NOMO-1 treated with dmso at 0.1 percent for 144 hours (cell line): ENCODE results near the gene EPC2.
A peak's percentile ranks its signal among the peaks of the same experiment; 100 is the strongest.
"Not testable (repeated sequence)": the region's sequence is repeated elsewhere in the genome, so short reads cannot be mapped to it uniquely, and the experiment has no call there.

Source experiments
- DNase-seq: peaks from one replicate; lab custom pipeline; 2025; ENCODE audit not compliant: unreplicated experiment; lab: John Stamatoyannopoulos, UW

The EPC2 gene

DNA sequence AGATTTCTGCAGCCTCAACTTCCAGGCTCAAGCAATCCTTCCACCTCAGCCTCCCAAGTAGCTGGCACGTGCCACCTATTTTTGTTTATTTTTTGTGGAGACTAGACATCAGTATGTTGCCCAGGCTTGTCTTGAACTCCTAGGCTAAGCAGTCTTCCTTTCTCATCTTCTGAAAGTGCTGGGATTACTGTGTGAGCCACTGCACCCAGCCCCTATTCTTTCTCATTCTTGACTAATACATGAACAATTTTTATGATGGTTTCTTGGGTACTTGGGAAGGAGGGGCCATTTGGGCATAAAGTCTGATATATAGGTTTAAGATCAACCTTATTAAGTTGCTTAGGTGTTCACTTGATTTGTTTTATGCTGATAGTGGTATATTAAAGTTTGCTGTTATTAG is 26.2 kb downstream of the EPC2 start:
- no peak for DNase-seq

DNA sequence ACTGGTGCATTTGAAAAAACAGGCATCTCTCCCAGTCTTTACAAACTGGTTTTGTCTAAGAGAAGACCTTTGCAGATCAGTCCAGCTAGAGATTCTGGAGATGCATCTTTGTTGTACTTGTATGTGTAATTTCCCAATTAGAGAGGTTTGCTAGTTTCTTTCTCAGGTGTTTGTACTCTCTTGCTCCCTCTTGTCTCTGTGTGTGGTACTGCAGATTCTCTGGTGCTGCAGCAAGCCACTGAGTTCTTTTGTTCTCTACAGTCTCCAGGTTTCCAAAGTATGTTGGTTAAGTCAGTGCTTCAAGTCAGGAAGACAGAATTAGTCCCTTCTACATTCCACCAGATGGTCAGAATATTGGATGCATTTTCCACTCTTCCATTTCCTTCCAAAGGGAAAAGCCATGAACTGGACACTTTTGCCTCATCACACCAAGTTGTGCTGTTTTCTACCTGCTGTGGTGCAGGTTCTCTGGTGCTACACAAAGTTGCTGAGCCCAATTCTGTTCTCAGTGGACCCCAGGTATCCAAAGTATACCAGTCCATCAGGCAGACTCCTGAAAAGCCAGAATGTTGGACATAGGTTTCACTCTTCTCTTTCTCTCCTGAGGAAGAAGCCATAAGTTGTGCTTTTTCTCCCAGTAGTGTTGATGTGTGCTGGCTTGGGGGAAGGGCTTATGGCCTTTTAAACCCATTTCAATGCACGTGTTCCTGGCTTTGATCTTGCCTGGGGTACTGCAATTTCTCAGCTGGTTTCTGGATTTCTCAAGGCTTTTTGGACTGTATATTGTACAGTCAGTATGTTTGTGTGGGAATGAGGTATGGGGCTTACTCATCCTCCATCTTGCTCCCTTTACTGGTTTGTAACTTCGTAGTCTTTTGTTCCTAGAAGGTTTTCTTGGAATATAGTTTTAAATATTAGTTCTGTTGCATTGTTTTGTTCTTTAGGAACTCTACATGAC is 29.8 kb downstream of the EPC2 start:
- peak; percentile 6 for DNase-seq

DNA sequence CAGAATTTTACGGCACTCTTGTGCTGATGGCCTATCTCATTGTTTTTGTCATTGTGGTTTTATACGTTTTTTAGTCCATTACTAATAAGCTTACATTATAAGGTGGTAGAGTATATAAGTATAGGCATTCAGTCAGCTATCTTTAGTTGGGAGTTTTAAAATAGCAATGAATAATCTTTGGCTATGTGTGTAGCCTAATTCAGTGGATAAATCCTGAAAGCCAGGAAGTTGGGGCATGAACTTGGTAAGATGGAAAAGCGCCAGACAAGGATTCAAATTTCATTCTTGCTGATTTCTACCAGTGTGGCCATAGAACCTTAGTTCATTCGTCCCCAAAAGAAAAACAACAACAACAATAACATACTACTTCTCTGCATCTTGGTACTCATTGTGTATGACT is 31.2 kb downstream of the EPC2 start:
- DNase-seq, result no peak

DNA sequence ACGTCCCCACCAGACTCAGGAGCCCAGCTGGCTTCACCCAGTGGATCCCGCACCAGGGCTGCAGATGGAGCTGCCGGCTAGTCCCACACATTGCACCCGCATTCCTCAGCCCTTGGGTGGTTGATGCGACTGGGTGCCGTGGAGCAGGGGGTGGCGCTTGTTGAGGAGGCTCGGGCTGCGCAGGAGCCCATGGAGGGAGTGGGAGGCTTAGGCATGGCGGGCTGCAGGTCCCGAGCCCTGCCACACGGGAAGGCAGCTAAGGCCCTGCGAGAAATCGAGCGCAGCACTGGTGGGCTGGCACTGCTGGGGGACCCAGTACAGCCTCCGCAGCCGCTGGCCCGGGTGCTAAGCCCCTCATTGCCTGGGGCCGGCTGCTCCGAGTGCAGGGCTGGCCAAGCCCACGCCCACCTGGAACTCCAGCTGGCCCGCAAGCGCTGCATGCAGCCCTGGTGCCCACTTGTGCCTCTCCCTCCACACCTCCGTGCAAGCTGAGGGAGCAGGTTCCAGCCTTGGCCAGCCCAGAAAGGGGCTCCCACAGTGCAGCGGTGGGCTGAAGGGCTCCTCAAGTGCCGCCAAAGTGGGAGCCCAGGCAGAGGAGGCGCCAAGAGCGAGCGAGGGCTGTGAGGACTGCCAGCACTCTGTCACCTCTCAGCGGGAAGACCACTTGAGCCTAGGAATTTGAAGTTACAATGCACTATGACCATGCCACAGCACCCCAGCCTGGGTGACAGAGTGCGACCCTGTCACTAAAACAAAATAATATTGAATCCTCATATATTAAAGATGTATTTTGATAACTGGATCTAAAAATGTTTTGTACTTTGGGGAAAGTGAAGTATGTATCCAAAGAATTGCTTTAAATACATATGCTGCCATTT is 34.0 kb downstream of the EPC2 start:
- DNase-seq, result not testable (repeated sequence)

DNA sequence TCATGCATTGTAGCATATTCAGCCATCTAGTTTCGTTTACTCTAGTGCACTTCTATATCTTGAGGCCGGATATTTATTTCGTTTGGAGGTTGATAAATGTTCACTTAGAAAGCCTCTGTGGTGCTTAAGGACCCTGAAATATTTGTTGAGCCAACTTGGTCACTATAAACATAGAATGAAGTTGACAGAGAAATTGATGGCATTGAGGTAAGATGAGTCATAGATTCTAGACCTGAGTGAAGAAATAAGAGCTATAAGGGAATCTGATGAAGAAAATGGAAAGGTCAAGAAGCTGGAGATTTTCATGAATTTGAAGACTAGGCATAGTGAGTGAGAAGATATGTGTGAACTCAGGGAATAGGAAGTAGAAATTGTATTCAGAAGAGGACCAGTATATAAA is 35.9 kb downstream of the EPC2 start:
- DNase-seq, result no peak

DNA sequence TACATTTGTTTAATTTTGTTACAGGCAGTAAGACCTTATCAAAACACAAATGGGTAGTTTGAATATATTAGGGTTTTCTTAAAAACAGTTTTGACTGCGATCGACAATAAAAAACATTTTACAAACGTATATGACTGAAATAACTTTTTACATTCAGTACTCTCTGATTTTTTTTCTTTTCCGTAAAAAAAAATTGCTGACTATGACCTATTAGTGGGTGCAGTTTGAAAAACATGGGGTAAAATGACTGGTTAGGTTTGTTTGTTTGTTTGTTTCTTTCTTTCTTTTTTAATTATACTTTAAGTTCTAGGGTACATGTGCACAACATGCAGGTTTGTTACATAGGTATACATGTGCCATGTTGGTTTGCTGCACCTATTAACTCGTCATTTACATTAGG is 36.9 kb downstream of the EPC2 start:
- DNase-seq, result no peak

DNA sequence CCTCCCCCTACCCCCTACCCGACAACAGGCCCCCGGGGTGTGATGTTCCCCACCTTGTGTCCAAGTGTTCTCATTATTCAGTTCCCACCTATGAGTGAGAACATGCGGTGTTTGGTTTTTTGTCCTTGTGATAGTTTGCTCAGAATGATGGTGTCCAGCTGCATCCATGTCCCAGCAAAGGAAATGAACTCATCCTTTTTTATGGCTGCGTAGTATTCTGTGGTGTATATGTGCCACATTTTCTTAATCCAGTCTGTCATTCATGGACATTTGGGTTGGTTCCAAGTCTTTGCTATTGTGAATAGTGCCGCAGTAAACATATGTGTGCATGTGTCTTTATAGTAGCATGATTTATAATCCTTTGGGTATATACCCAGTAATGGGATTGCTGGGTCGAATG is 37.3 kb downstream of the EPC2 start:
- not testable (repeated sequence) for DNase-seq

DNA sequence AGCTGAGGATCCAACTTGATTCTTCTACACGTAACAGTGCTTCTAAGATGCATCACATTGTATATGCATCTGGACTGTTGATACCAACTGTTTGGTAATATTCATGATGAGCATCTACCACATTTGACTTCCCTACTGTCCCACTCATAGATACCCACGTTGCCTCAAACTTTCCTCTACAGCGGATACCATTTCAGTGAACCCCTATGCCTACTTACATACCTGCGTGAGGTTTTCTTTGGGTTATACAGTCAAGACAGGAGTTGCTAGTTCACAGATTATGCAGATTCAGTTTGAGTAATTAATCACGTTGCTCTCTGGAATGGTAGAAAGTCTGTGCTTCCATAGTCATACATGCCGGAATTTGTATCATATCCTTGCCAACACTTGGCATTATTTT is 40.0 kb downstream of the EPC2 start:
- no peak for DNase-seq

DNA sequence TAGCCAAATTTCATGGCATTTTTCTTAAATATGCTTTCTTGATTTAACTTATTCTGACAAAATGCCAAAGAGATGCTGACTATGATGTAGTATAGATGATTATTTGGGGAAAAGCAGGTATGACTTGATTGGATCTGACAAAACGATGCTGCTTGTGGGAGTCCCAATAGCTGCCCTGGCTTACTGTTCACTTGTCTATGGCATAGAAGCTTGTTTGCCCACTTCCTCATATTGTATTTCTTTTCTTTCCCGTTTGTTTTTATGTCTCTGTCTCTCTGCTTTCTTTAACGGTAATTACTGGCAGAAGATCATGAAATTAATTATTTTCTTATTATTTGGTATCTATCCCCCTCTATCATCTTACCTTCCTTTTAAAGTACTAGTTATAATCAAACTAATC is 43.0 kb downstream of the EPC2 start:
- no peak for DNase-seq

DNA sequence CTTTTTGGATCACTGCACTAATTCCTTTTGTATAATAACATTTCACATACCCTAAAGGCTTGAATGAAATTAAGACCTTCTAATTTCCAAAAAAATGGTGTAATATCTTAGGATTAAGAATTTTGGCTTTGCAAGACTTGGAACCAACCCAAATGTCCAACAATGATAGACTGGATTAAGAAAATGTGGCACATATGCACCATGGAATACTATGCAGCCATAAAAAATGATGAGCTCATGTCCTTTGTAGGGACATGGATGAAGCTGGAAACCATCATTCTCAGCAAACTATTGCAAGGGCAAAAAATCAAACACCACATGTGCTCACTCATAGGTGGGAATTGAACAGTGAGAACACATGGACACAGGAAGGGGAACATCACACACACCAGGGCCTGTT is 43.5 kb downstream of the EPC2 start:
- DNase-seq, result not testable (repeated sequence)

DNA sequence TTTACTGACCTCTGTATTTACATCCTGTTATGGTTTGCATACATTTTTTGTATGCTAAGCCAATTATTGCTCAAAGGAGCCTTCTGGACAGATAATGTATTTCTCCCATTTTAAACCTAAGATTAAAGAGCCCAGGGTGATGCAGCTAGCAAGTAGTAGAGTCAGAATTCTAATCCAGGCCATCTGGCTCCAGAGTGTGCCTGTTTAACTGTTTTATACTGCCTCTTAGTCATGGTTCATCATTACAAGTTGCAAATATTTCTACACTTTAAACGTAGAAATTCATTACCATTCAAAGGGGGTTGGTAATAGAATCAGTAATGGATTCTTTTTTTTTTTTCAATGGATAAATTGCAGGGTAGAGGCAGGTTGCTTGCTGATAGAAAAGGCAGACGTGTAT is 52.4 kb downstream of the EPC2 start:
- no peak for DNase-seq

DNA sequence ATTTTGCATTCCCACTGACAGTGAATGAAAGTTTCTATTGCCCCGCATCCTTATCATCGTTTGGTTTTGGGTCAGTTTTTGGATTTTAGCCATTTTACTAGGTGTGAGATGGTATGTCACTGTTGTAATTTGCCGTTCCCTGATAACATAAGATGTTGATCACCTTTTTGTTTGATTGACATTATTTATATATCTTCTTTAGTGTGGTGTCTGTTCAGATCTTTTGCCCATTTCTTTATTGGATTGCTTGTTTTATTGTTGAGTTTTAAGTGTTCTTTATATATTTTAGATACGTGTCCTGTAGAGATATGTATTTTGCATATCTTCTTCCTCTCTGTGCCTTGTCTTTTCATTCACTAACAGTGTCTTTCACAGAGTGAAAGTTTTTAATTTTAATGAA is 55.3 kb downstream of the EPC2 start:
- DNase-seq, result no peak

DNA sequence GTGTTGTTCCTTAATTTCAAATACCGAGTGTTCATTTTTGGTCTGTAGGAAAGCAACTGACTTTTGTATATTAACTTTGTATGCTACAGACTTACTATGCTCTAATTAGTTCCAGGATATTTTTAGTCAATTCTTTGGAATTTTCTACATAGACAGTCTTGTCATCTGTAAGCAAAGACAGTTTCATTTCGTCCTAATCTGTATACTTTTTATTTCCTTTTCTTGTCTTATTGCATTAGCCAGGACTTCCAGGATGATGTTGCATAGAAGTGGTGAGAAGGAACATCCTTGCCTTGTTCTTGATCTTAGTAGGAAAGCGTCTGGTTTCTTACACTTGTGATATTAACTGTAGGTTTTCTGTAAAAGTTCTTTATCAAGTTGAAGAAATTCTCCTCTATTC is 56.5 kb downstream of the EPC2 start:
- no peak for DNase-seq

DNA sequence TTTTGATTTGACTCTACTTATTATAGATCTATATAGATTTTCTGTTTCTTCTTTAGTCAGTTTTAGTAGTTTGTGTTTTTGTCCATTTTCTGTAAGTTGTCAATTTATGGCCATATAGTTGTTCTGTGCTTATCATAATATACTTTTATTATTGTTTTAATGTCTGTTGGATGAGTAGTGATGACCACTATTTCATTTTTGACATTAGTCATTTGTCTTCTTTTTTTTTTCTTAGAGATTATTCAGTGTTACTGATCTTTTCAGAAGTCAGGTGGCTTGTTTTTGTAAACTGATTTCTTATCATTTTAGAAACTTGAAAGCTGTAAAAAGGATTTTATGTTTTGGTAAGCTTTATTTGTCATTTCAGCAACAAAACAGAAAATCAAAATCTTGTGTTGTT is 57.3 kb downstream of the EPC2 start:
- DNase-seq, result no peak

DNA sequence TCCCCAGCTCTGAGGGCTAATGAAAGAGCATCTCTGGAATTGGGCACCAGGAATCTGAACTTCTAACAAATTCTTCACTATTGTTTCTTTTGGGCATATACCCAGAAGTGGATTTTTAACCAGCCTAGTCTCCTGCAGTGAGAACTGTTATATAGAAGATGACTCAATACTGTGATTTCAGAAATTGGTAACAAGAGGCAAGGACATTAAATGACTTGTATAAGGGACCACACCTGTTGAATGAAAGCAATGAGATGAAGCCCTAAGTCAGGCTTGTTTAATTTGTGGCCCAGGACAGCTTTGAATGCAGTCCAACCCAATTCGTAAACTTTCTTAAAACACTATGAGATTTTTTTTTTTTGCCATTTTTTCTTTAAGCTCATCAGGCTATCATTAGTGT is 57.9 kb downstream of the EPC2 start:
- DNase-seq, result no peak

DNA sequence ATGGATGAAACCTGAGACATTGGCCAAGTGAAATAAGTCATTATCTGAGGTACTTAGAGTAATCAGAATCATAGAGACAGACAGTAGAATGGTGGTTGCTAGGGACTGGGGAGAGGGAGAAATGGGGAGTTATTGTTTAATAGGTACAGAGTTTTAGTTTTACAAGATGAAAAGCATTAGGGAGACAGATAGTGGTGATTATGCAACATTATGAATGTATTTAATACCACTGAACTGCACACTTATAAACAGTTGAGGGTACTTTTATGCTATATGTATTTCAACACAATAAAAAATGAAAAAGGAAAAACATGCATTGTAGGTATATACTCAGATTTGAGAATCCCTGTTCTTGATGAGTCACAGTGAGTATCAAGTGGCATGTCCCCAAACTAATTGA is 59.7 kb downstream of the EPC2 start:
- no peak for DNase-seq

DNA sequence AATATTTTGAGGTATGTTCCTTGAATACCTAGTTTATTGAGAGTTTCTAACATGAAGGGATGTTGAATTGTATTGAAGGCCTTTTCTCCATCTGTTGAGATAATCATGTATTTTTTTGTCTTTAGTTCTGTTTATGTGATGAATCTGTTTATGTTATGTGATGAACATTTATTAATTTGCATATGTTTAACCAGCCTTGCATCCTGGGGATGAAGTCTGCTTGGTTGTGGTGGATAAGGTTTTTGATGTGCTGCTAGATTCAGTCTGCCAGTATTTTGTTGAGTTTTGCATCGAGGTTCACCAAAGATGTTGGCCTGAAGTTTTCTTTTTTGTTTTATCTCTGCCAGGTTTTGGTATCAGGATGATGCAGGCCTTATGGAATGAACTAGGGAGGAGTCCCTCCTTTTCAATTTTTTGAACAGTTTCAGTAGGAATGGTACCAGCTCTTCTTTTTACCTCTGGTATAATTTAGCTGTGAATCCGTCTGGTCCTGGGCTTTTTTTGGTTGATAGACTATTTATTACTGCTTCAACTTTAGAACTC is 71.9 kb downstream of the EPC2 start:
- no peak for DNase-seq

DNA sequence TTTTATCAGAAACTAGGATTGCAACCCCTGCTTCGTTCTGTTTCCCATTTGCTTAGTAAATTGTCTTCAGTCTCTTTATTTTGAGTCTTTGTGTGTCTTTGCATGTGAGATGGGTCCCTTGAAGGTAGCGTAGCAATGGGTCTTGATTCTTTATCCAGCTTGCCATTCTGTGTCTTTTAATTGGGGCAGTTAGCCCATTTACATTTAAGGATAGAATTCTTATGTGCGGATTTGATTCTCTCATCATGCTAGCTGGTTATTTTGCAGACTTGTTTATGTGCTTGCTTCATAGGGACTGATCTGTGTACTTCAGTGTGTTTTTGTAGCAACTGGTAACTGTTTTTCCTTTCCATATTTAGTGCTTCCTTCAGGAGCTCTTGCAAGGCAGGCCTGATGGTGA is 73.5 kb downstream of the EPC2 start:
- DNase-seq, result no peak

DNA sequence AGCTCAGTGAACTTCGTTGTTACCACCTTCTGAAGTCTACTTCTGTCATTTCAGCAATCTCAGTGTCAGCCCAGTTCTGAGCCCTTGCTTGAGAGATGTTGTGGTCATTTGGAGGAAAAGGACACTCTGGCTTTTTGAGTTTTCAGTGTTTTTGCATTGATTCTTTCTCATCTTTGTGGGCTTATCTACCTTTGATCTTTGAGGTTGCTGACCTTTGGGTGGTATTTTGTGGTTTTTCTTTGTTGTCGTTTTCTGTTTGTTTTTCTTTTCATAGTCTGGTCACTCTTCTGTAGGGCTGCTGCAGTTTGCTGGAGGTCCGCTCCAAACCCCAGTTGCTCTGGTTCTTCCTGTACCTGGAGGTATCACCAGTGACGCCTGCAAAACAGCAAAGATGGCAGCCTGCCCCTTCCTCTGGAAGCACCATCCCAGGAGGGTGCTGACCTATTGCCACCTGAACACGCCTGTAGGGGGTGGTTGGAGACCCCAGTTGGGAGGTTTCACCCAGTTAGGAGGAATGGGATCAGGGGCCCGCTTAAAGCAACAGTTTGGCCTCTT is 74.7 kb downstream of the EPC2 start:
- no peak for DNase-seq

DNA sequence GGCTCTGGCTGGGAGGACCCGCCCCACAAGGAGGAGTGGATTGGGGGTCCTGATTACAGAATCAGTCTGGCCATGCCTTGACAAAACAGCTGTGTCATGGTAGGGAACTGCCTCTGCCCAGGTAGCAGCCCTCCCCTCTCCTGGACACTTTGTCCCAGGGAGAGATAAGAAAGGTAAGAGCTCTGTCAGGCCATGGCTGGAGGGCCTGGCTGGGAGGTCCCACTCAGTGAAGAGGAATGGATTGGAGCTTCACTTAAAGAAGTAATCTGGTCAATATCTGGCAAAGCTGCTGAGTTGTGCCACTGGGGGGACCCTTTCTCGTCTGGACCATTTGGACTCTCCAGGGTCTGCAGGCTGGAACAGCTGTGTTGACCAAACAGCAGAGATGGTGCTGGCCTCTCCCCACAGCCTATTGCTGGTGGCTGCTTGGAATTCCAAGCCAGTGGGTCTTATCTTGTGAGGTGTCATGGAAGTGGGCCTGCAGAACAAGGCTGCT is 75.4 kb downstream of the EPC2 start:
- DNase-seq, result no peak

DNA sequence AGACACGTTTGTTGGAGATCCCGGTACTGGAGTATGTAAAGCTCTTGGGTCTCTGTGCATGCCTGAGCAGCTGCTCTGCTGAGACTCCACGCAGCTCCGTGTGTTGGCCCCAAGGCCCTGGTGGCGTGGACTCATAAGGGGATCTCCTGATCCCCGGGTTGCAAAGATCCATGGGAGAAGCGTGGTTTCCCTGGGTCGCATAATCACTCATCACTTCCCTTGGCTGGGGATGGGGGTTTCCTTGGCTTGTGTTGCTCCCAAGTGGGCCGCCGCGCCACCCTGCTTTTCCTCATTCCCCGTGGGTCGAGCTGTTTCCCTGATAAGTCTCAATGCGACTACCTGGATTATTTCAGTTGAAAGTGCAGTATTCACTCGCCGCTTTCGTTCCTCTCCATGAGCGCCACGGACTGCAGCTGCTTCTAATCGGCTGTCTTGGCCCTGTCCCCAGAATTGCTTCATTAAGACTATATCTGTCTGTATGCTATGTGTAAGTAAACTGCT is 76.0 kb downstream of the EPC2 start:
- DNase-seq, result no peak
